NCI-H345 treated with DMSO at 0.1 percent for 48 hours (cell line): ENCODE measurements around the gene KIF3A.

Experiments
- DNase-seq: peaks from one replicate; lab custom pipeline; 2025; ENCODE audit not compliant: unreplicated experiment; lab: John Stamatoyannopoulos, UW

Gene KIF3A

DNA sequence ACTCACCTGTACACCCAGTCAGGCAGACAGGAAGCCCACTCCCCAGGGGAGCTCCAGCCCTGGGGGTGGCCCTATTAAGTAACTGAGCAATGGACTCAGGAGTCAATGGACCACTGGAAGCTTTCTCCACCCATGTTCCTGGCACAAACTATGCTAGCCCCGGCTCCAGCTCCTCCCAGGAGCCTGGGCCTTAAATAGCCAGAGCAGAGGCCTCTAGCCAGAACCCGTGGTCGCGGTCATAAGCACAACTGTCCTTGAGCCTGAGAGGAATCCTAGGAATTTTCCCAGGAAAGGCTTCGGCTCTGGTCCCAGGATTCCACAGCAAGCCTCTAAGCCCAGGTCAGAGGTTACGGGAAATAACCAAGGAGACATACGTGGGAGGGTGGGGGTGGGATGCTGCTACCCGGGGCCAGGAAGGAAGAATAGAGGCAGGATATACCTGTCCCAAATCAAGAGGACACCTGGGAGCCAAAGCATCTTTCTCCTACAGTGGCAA, 34.2 kb upstream of the KIF3A start:
- DNase-seq: no peak

- no peak for DNase-seq
Measured at GRCh38 chr5:132770476-132771159, 33.3 kb upstream of the KIF3A start.

- DNase-seq: no peak
Measured at GRCh38 chr5:132768485-132768868, 31.1 kb upstream of the KIF3A start.

DNA sequence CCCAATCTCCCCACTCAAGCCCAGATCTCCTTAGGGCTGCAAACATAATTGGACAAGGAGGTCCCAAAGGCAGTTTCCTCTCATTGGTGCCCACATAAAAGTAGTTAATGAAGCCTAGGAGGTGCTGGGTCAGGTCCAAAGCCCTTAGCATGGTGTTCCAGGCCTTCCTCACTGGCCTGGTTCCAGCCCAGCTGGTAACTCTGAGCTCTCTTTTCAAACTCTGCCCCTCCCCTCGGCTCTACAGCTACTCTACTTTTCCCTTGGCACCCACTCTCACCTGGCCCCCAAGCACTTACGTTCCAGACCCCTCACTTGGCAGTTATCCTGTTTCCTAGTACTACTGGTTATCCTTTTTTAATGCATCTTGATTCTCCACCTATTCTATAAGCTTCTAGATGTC, 29.8 kb upstream of the KIF3A start:
- no peak for DNase-seq

- no peak for DNase-seq
Measured at GRCh38 chr5:132766806-132767055, 29.4 kb upstream of the KIF3A start.

- DNase-seq: no peak
Measured at GRCh38 chr5:132766020-132766805, 28.9 kb upstream of the KIF3A start.

GRCh38 chr5:132765311-132766019, 28.1 kb upstream of the KIF3A start:
- no peak for DNase-seq

DNA sequence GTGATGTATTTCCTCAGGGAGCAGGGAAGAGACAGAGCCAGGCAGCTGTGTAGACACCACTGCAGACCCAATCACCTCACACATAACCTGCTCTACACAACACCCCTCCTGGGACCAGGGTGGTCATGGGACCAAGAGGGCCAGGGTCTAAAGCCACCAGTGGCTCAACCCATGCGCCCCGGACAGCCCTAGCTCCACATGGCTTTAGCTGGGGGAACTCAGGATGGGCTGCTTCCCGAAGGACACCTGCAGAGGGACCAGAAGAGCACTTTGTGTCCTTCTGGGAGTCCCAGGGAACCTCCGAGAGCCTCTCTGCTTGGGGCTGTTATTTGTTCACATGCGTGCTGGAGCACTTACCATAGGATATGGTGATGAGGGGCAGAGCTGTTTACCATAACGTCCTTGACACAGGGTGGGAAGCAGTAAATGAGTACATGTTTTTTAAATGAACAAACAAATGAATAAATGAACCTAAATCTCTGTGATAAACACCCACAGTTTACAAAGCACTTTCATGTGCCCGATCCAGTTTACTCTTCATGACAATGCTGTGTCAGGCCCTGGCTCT, 27.4 kb upstream of the KIF3A start:
- no peak for DNase-seq

DNA sequence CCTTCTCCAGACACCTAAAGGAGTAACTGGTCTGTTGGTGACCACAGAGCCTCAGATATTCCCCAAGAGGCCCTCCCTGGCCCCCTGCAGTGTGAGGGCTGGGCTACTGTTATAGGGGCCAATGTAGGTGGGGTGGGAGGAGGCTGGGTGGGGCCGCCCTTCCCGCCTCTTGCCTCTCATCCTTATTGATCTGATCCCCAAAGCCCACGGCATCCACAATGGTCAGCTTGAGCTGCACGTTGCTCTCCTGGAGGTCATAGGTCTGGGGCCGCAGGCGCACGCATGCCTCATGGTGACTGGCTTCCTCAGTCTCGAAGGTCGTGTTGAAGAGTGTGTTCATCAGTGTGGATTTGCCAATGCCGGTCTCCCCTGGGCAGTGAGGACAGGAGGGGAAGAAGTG, 26.7 kb upstream of the KIF3A start:
- no peak for DNase-seq

DNA sequence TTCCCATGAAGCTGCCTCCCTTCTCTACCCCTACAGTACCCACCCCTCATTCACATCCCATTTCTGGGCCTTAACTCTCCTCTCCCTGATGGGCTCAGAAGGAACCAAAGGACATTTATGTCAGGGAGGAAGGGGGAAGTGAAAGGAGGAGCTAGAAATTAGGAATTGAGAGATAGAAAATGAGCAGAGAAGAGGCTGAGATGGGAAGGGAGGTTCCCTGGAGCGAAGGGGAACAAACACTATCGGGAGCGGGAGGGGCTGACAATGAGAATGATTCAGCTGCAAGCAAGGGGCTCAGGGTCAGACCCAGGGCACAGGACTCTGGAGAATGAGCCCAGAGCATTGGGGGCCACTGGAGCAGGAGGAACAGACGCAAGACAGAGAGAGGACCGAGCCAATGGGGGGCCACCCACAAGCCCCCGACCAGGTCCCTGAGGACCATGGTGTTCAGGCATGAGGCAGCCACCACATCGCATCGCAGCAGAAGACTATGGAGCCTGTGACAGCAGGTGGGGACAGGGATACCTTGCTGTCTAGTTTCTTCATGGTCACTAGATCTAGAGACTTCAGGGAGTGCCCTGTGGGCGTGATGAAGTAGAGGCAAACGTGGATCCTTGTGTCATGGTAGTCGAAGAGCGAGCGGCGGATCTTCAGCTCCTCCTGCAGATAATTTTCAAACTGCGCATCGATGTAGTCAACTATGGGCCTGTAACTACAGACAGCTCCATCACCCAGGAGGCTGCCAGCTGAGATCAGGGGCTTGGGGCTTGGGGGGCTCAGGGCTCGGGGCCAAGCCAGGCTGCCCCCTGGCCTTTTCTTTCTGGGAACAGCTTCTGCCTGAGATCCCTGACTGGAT, 26.1 kb upstream of the KIF3A start:
- no peak for DNase-seq

- no peak for DNase-seq
Measured at GRCh38 chr5:132762246-132763000, 25.1 kb upstream of the KIF3A start.

DNA sequence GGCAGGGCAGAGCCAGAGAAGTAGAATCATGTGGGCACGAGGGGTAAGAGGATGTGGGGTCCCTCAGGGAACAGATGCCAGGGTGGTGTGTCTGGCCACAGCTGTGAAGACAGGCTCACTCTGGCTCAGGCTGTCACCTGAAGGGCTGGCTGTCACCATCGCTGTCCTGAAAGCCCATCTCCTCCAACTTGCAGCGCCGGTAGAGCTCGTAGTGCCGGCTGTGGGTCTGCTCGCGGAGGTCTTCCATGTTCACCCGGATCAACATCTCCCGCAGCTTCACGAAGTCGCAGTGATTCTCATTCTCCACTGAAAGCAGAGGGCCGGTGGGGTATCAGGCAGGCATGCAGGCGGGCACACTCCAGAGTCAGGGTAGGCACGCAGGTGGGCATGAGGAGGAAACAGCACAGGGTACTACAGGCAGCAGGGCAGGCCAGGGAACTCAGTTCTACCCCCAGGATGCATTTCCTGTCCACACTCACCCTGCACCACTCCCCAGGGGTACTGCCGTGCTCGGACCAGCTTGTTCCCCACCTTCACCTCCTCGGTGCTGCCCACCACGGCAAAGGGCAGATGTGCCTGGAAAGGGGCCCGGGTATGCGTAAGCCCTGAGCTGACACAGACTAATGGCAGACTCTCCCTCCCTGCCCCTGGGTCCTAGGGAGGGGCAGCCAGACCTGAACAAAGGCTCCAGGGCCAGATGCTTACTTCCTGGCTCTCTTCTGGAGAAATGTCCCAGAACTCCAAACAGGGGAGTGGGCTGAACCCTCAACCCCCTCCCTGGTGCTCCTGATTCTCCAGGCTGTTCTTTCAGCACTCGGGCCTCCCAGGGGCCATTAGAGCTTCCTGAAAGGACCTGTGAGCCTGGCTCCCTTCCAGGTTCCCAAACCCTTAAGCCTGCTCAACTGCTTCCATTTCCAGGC, 24.2 kb upstream of the KIF3A start:
- no peak for DNase-seq

DNA sequence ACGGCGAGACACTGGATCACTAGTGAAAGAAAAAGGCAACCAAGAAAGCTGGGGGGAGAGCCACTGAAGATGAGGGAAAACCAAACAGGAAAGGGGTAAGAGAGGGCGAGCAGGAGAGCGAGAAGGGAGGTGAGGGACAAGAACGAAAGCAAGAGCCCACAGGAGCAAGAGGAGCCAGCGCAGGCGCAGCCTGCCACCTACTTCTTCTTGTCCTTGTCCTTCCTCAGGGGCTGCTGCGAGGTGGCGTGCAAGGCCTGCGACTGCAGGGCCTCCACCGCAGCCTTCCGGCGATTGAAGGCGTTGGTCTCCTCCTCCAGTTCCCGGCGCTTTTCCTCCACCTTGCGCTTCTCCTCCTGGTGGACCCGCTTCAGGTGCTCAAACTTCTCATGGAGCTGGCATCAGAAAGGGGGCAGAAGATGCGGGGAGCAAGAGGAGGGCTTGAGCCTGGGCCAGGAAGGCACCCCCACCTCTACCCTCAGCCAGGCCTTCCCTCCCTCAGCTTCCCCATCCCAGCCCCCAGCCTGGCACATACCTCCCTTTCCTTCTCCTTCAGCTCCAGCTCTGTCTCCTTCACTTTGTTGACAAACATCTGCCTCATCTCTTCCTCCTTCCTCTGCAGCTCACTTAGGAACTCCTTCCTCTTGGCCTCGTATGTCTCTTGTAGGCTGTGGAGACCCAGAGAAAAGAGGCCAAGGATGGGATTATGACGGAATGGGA, 23.4 kb upstream of the KIF3A start:
- DNase-seq: no peak

GRCh38 chr5:132760049-132760420, 22.7 kb upstream of the KIF3A start:
- DNase-seq: no peak

- DNase-seq: no peak
Measured at GRCh38 chr5:132759114-132760048, 22.0 kb upstream of the KIF3A start.

- no peak for DNase-seq
Measured at GRCh38 chr5:132758451-132758850, 21.1 kb upstream of the KIF3A start.

- DNase-seq: no peak
Measured at GRCh38 chr5:132756542-132756941, 19.2 kb upstream of the KIF3A start.
